ENCODE results near the gene RNU5D-1. TPM values are rescaled to one million over a fixed set of nuclear protein-coding genes. Genes with fewer than 3 reads are reported as not detected.

RNU5D-1 gene
- total RNA-seq, 2 donors from 2014 or later: not detected

- intact Hi-C loops (cut with DNase I): no loop called here
- Histone ChIP-seq H3K9ac (ENCODE audit: low read depth in 2 of 2, low read length in 2 of 2) (no peak overlapping the region), H3K4me1 (no peaks in the 10 kb centered on the region), H3K36me3 (no peaks in the 10 kb centered on the region), H3K9me3 (no peaks in the 10 kb centered on the region), H3K27me3 (no peaks in the 10 kb centered on the region), H3K4me3 (no peak overlapping the region), H3K27ac (no peak overlapping the region)
- DNase-seq: no peak
- TF ChIP-seq CTCF (IDR thresholded peaks at IDR 0.05): no peak
Observed at GRCh38 chr1:44720281-44720680, 10.7 kb downstream of the RNU5D-1 start.

GRCh38 chr1:44719318-44719717 lies 11.7 kb downstream of the RNU5D-1 start:
- no peak overlapping the region for H3K27ac ChIP-seq
- no peaks in the 10 kb centered on the region for H3K4me1 ChIP-seq
- no peaks in the 10 kb centered on the region for H3K9me3 ChIP-seq
- no peak overlapping the region for H3K9ac ChIP-seq (ENCODE audit: low read depth in 2 of 2, low read length in 2 of 2)
- no peaks in the 10 kb centered on the region for H3K36me3 ChIP-seq
- no peak for TF ChIP-seq CTCF (IDR thresholded peaks at IDR 0.05)
- H3K27me3 ChIP-seq: no peaks in the 10 kb centered on the region
- no peak overlapping the region for H3K4me3 ChIP-seq
- no peak for DNase-seq
- intact Hi-C loops (cut with DNase I): no loop called here

- no peak for TF ChIP-seq CTCF (IDR thresholded peaks at IDR 0.05)
- intact Hi-C loops (cut with DNase I): no loop called here
- H3K27ac ChIP-seq: no peak overlapping the region
- H3K4me1 ChIP-seq: no peaks in the 10 kb centered on the region
- no peaks in the 10 kb centered on the region for H3K36me3 ChIP-seq
- H3K9ac ChIP-seq (ENCODE audit: low read depth in 2 of 2, low read length in 2 of 2): no peak overlapping the region
- H3K27me3 ChIP-seq: no peaks in the 10 kb centered on the region
- DNase-seq: no peak
- no peaks in the 10 kb centered on the region for H3K9me3 ChIP-seq
- H3K4me3 ChIP-seq: no peak overlapping the region
Observed at GRCh38 chr1:44718091-44718490, 12.9 kb downstream of the RNU5D-1 start.

- Histone ChIP-seq H3K27ac (no peak overlapping the region), H3K36me3 (no peaks in the 10 kb centered on the region), H3K9me3 (no peaks in the 10 kb centered on the region), H3K27me3 (no peaks in the 10 kb centered on the region), H3K4me3 (no peak overlapping the region), H3K4me1 (no peaks in the 10 kb centered on the region), H3K9ac (ENCODE audit: low read depth in 2 of 2, low read length in 2 of 2) (no peak overlapping the region)
- intact Hi-C loops (cut with DNase I): no loop called here
- TF ChIP-seq CTCF (IDR thresholded peaks at IDR 0.05): no peak
- no peak for DNase-seq
Observed at GRCh38 chr1:44717653-44718052, 13.3 kb downstream of the RNU5D-1 start.

- no peak overlapping the region for H3K9ac ChIP-seq (ENCODE audit: low read depth in 2 of 2, low read length in 2 of 2)
- DNase-seq: no peak
- no peaks in the 10 kb centered on the region for H3K9me3 ChIP-seq
- H3K27ac ChIP-seq: no peak overlapping the region
- no peak for TF ChIP-seq CTCF (IDR thresholded peaks at IDR 0.05)
- H3K36me3 ChIP-seq: no peaks in the 10 kb centered on the region
- no peaks in the 10 kb centered on the region for H3K27me3 ChIP-seq
- H3K4me1 ChIP-seq: no peaks in the 10 kb centered on the region
- H3K4me3 ChIP-seq: no peak overlapping the region
- intact Hi-C loops (cut with DNase I): no loop called here
Observed at GRCh38 chr1:44717156-44717555, 13.8 kb downstream of the RNU5D-1 start.
